ENCODE measurements around the gene ARID4B. TPM values are rescaled to one million over a fixed set of nuclear protein-coding genes. Genes with fewer than 3 reads are reported as not detected.

Gene ARID4B
- total RNA-seq, 1 experiment from 2014 or later, result 34.0 TPM

- Histone ChIP-seq H3K9me3 (ENCODE audit: control insufficient read depth, low read depth, low read length) (no peaks in the 10 kb centered on the region), H3K79me2 (ENCODE audit: insufficient read depth, low read length) (no peaks in the 10 kb centered on the region), H3K18ac (ENCODE audit: insufficient read length, low read depth, low read length) (no peak overlapping the region), H3K4me2 (ENCODE audit: insufficient read depth, insufficient read length, low read length) (no peak overlapping the region), H2BK12ac (ENCODE audit: insufficient read length, low read depth, low read length) (no peak overlapping the region), H2AK5ac (ENCODE audit: insufficient read length, low read length) (no peak overlapping the region), H3K56ac (ENCODE audit: insufficient read length, low read depth, low read length) (no peak overlapping the region), H3K23ac (ENCODE audit: insufficient read length, low read depth, low read length) (no peak overlapping the region), H3K23me2 (ENCODE audit: insufficient read length, low read depth, low read length, poor library complexity, severe bottlenecking) (no peaks in the 10 kb centered on the region), H2BK5ac (ENCODE audit: insufficient read length, low read length) (no peak overlapping the region), H2AFZ (ENCODE audit: low read length) (no peak overlapping the region), H4K5ac (ENCODE audit: insufficient read length, low read depth, low read length) (no peak overlapping the region), H3K79me1 (ENCODE audit: insufficient read depth, low read depth, low read length, poor library complexity, severe bottlenecking) (peaks cover 6% of the 10 kb centered on the region), H2BK120ac (ENCODE audit: low read depth, low read length, poor library complexity, severe bottlenecking) (no peak overlapping the region), H3K9ac (ENCODE audit: extremely low read depth, insufficient read length, low read length) (no peak overlapping the region), H3K4me1 (ENCODE audit: insufficient read depth, low read length) (no peaks in the 10 kb centered on the region), H2BK20ac (ENCODE audit: low read depth, low read length, poor library complexity, severe bottlenecking) (no peak overlapping the region), H3K14ac (ENCODE audit: insufficient read depth, low read length) (no peak overlapping the region), H4K20me1 (ENCODE audit: control insufficient read depth, insufficient read depth, insufficient read length) (no peaks in the 10 kb centered on the region), H4K8ac (replicated peaks; ENCODE audit: insufficient read length, low read depth, low read length) (no peak overlapping the region), H3K27ac (ENCODE audit: insufficient read length, low read depth, low read length) (no peak overlapping the region), H3K27me3 (ENCODE audit: insufficient read depth, low read length) (no peaks in the 10 kb centered on the region), H2BK15ac (ENCODE audit: low read depth, low read length) (no peak overlapping the region), H4K91ac (ENCODE audit: insufficient read length, low read depth, low read length) (no peak overlapping the region), H3K4ac (ENCODE audit: low read depth, low read length) (no peak overlapping the region), H3T11ph (ENCODE audit: low read length) (no peak overlapping the region)
- H3K27me3 Mint-ChIP-seq (ENCODE audit: low read depth), result no peaks in the 10 kb centered on the region
- no peaks in the 10 kb centered on the region for H3K4me1 Mint-ChIP-seq
- TF ChIP-seq CTCF (conservative IDR thresholded peaks at IDR 0.05), result no peak
- H3K27ac Mint-ChIP-seq, result no peak overlapping the region; a peak in 1 of 7 replicates
- H3K4me3 Mint-ChIP-seq, result no peak overlapping the region
- WGBS (ENCODE audit: extremely low coverage, insufficient read length, low lambda C conversion rate), result no CpG with 5 or more reads among the region's 9 CpGs
- H3K36me3 Mint-ChIP-seq (ENCODE audit: insufficient read depth in 1 of 3, low read depth in 3 of 3), result peaks cover 37 to 88% (median 87%) of the 10 kb centered on the region in 3 experiments; a peak in 6 of 7 replicates
- H3K9me3 Mint-ChIP-seq, result no peaks in the 10 kb centered on the region
- DNase-seq, result no peak
These were observed 178.2 kb downstream of the ARID4B start for GRCh38 chr1:235149824-235150223.

Measured in H9 (cell line).